AG09319 (cell line): Measurements from ENCODE around the gene ZNF764.
A peak's percentile ranks its signal among the peaks of the same experiment; 100 is the strongest.
"Not testable (repeated sequence)": the region's sequence is repeated elsewhere in the genome, so short reads cannot be mapped to it uniquely, and the experiment has no call there.

ENCODE experiments used
- DNase-seq: peaks from one replicate; pipeline ENCODE4 v3.0.0-alpha.2; 2010; ENCODE audit warnings: low read depth; ENCODE audit errors: extremely low read depth
- CTCF ChIP-seq: IDR thresholded peaks from 2 replicates; pipeline ENCODE4 v1.5.1; 2011; ENCODE audit warnings: low read depth, mild to moderate bottlenecking, inconsistent platforms, low read length, moderate library complexity

ZNF764 gene

GRCh38 chr16:30600929-30601328 is 42.8 kb upstream of the ZNF764 start:
- no peak for DNase-seq
- no peak for TF ChIP-seq CTCF

GRCh38 chr16:30600215-30600614 is 42.0 kb upstream of the ZNF764 start:
- DNase-seq = no peak
- no peak for TF ChIP-seq CTCF

GRCh38 chr16:30592871-30593270 is 34.7 kb upstream of the ZNF764 start:
- DNase-seq = no peak
- no peak for TF ChIP-seq CTCF

GRCh38 chr16:30590869-30591268 is 32.7 kb upstream of the ZNF764 start:
- DNase-seq = not testable (repeated sequence)

GRCh38 chr16:30589582-30589981 is 31.4 kb upstream of the ZNF764 start:
- not testable (repeated sequence) for DNase-seq

- DNase-seq = no peak
- no peak for TF ChIP-seq CTCF
Measured at GRCh38 chr16:30588651-30589050, 30.5 kb upstream of the ZNF764 start.

- DNase-seq = peak; percentile 98
- TF ChIP-seq CTCF = peak; percentile 34
Measured at GRCh38 chr16:30585400-30586191, 27.4 kb upstream of the ZNF764 start, which contains the start of gene ZNF785. TSS of gene ZNF785 (minus strand) at chr16:30585697. CDS start at chr16:30585611, 86 bp downstream.

- no peak for TF ChIP-seq CTCF
- no peak for DNase-seq
Measured at GRCh38 chr16:30585022-30585399, 26.8 kb upstream of the ZNF764 start.
